Cardiac septum (tissue), 1 donor: Measurements from ENCODE around the gene KCNE1. TPM values are rescaled to one million over a fixed set of nuclear protein-coding genes. Genes with fewer than 3 reads are reported as not detected.

ENCODE experiments used
- DNase-seq: peaks from one replicate; pipeline ENCODE4 v3.0.0-alpha.2; 2020; ENCODE audit warnings: low spot score
- intact Hi-C: fragments of 100-400 bp; cut with DNase I; formaldehyde crosslinking; loops from one replicate; pipeline ENCODE4 v1.14.0; 2022
- total RNA-seq: library from RNA; stranded (reverse); fragmentation: NEBNext Ultra II Directional; extraction: Animal tissue kit (Norgen Biotek cat#: 25700); gene quantifications from one replicate; pipeline ENCODE4 v1.2.1, GENCODE V29; 2021
- donor health status: DM: no; HTN: no; CAD: no.

The KCNE1 gene
- total RNA-seq, 1 donor from 2014 or later = 17.7 TPM

- DNase-seq = no peak
- intact Hi-C loops = no loop called here
These were observed 25.8 kb upstream of the KCNE1 start for GRCh38 chr21:34537838-34538237.

GRCh38 chr21:34536820-34537219 lies 24.8 kb upstream of the KCNE1 start:
- DNase-seq = no peak
- intact Hi-C loops = no loop called here

- DNase-seq = no peak
- intact Hi-C loops = no loop called here
These were observed 24.3 kb upstream of the KCNE1 start for GRCh38 chr21:34536311-34536710.

- DNase-seq = no peak
- intact Hi-C loops = no loop called here
These were observed 23.9 kb upstream of the KCNE1 start for GRCh38 chr21:34535886-34536285.

- intact Hi-C loops = no loop called here
- DNase-seq = no peak
These were observed 22.5 kb upstream of the KCNE1 start for GRCh38 chr21:34534522-34534921.

- DNase-seq = no peak
- intact Hi-C loops = no loop called here
These were observed 21.9 kb upstream of the KCNE1 start for GRCh38 chr21:34533938-34534337.

GRCh38 chr21:34531399-34531798 lies 19.4 kb upstream of the KCNE1 start:
- intact Hi-C loops = no loop called here
- no peak for DNase-seq

- no peak for DNase-seq
- intact Hi-C loops = no loop called here
These were observed 18.3 kb upstream of the KCNE1 start for GRCh38 chr21:34530261-34530660.

- DNase-seq = no peak
- intact Hi-C loops = no loop called here
These were observed 16.1 kb upstream of the KCNE1 start for GRCh38 chr21:34528131-34528561.

GRCh38 chr21:34526618-34527290 lies 14.7 kb upstream of the KCNE1 start:
- peak; percentile 88 for DNase-seq
- intact Hi-C loops = loop anchor here (1.0 to 2.0 kb wide), 2 partner anchors 19 to 54 kb away; no protein-coding TSS in a partner anchor

GRCh38 chr21:34526241-34526617 lies 14.2 kb upstream of the KCNE1 start:
- intact Hi-C loops = loop anchor here (2.0 kb wide), 1 partner anchor 55 kb away; no protein-coding TSS in a partner anchor
- no peak for DNase-seq

- intact Hi-C loops = no loop called here
- no peak for DNase-seq
These were observed 12.9 kb upstream of the KCNE1 start for GRCh38 chr21:34524646-34525601.

GRCh38 chr21:34523019-34523555 lies 11.1 kb upstream of the KCNE1 start:
- no peak for DNase-seq
- intact Hi-C loops = no loop called here

- no peak for DNase-seq
- intact Hi-C loops = no loop called here
These were observed 10.3 kb upstream of the KCNE1 start for GRCh38 chr21:34522284-34522683.

- DNase-seq = no peak
- intact Hi-C loops = no loop called here
These were observed 9.6 kb upstream of the KCNE1 start for GRCh38 chr21:34521561-34521960.

GRCh38 chr21:34520764-34521508 lies 8.9 kb upstream of the KCNE1 start:
- intact Hi-C loops = no loop called here
- no peak for DNase-seq

GRCh38 chr21:34520281-34520680 lies 8.3 kb upstream of the KCNE1 start:
- no peak for DNase-seq
- intact Hi-C loops = no loop called here

GRCh38 chr21:34519694-34520093 lies 7.7 kb upstream of the KCNE1 start:
- intact Hi-C loops = no loop called here

GRCh38 chr21:34519016-34519415 lies 7.0 kb upstream of the KCNE1 start:
- DNase-seq = no peak
- intact Hi-C loops = no loop called here

More at GRCh38 chr21:34519694-34520093, 7.7 kb upstream of the KCNE1 start:
- no peak for DNase-seq

- intact Hi-C loops = no loop called here
- DNase-seq = no peak
These were observed 6.3 kb upstream of the KCNE1 start for GRCh38 chr21:34518301-34518700.
